Mucosa of rectum (tissue), 2 donors: ENCODE results near the gene ELF1.

ENCODE experiments used
- H3K27ac ChIP-seq, 2 donors: one replicate each; pipeline ENCODE4 v1.7.0; 2013; ENCODE audit warnings: inconsistent platforms in 2 of 2, low read depth in 2 of 2, low read length in 2 of 2
- H3K27me3 ChIP-seq, 2 donors: one replicate each; pipeline ENCODE4 v1.7.0; 2013; ENCODE audit warnings: low read length in 2 of 2; ENCODE audit not compliant: control insufficient read depth in 2 of 2, insufficient read depth in 2 of 2
- H3K36me3 ChIP-seq, 2 donors: one replicate each; pipeline ENCODE4 v1.7.0; 2013; ENCODE audit warnings: low read length in 2 of 2; ENCODE audit not compliant: control insufficient read depth in 2 of 2, insufficient read depth in 2 of 2
- H3K4me1 ChIP-seq, 2 donors: one replicate each; pipeline ENCODE4 v1.7.0; 2013; ENCODE audit warnings: low read length in 2 of 2, mild to moderate bottlenecking in 1 of 2; ENCODE audit not compliant: control insufficient read depth in 2 of 2, insufficient read depth in 2 of 2
- H3K4me3 ChIP-seq, 2 donors: one replicate each; pipeline ENCODE4 v1.7.0; 2013; ENCODE audit warnings: low read length in 2 of 2
- H3K9ac ChIP-seq, 2 donors: one replicate each; pipeline ENCODE4 v1.7.0; 2013; ENCODE audit warnings: low read length in 2 of 2, low read depth in 1 of 2, mild to moderate bottlenecking in 1 of 2
- H3K9me3 ChIP-seq, 2 donors: one replicate each; pipeline ENCODE4 v1.7.0; 2013; ENCODE audit warnings: low read length in 2 of 2; ENCODE audit not compliant: control insufficient read depth in 2 of 2
- donor health status: healthy.
- donor health status: Normal muscosa, but diverticular disease.

Gene ELF1

GRCh38 chr13:40996426-40997092 is 22.6 kb downstream of the ELF1 start:
- peaks cover 2 to 12% of the 10 kb centered on the region in 2 donors for H3K36me3 ChIP-seq
- H3K4me1 ChIP-seq, result peaks cover 25 to 26% of the 10 kb centered on the region in 2 donors
- H3K9me3 ChIP-seq, result no peaks in the 10 kb centered on the region
- no peak overlapping the region for H3K27ac ChIP-seq
- no peak overlapping the region for H3K9ac ChIP-seq
- H3K4me3 ChIP-seq, result no peak overlapping the region
- H3K27me3 ChIP-seq, result no peaks in the 10 kb centered on the region

GRCh38 chr13:40995997-40996396 is 23.1 kb downstream of the ELF1 start:
- peaks cover 24 to 26% of the 10 kb centered on the region in 2 donors for H3K4me1 ChIP-seq
- no peak overlapping the region for H3K4me3 ChIP-seq
- H3K27ac ChIP-seq, result no peak overlapping the region

GRCh38 chr13:40994581-40995230 is 24.4 kb downstream of the ELF1 start:
- H3K9ac ChIP-seq, result peak overlapping the region; percentile 5 to 25
- H3K27me3 ChIP-seq, result no peaks in the 10 kb centered on the region
- H3K27ac ChIP-seq, result peak overlapping the region; percentile 65 to 79
- peaks cover 26% of the 10 kb centered on the region in 2 donors for H3K4me1 ChIP-seq
- peak overlapping the region; percentile 28 to 33 for H3K4me3 ChIP-seq
- no peaks in the 10 kb centered on the region for H3K9me3 ChIP-seq
- peaks cover 2 to 10% of the 10 kb centered on the region in 2 donors for H3K36me3 ChIP-seq

More at GRCh38 chr13:40995997-40996396, 23.1 kb downstream of the ELF1 start:
- Histone ChIP-seq H3K9ac (no peak overlapping the region), H3K9me3 (no peaks in the 10 kb centered on the region), H3K36me3 (peaks cover 2 to 12% of the 10 kb centered on the region in 2 donors), H3K27me3 (no peaks in the 10 kb centered on the region)

GRCh38 chr13:40993987-40994386 is 25.1 kb downstream of the ELF1 start:
- Histone ChIP-seq H3K4me3 (peak overlapping the region in 1 of 2 donors; percentile 33), H3K9ac (peak overlapping the region in 1 of 2 donors; percentile 57), H3K36me3 (peaks cover 2 to 4% of the 10 kb centered on the region in 2 donors), H3K27me3 (no peaks in the 10 kb centered on the region), H3K9me3 (no peaks in the 10 kb centered on the region), H3K4me1 (peaks cover 26 to 28% of the 10 kb centered on the region in 2 donors), H3K27ac (peak overlapping the region; percentile 79)

GRCh38 chr13:40992678-40993518 is 26.2 kb downstream of the ELF1 start:
- no peaks in the 10 kb centered on the region for H3K27me3 ChIP-seq
- peaks cover 2 to 3% of the 10 kb centered on the region in 2 donors for H3K36me3 ChIP-seq
- H3K4me1 ChIP-seq, result peaks cover 26 to 28% of the 10 kb centered on the region in 2 donors
- H3K4me3 ChIP-seq, result peak overlapping the region in 1 of 2 donors; percentile 32
- peak overlapping the region; percentile 19 to 57 for H3K9ac ChIP-seq
- peak overlapping the region; percentile 79 for H3K27ac ChIP-seq
- H3K9me3 ChIP-seq, result no peaks in the 10 kb centered on the region

GRCh38 chr13:40987606-40988280 is 31.4 kb downstream of the ELF1 start:
- Histone ChIP-seq H3K36me3 (no peaks in the 10 kb centered on the region), H3K9me3 (no peaks in the 10 kb centered on the region), H3K4me3 (no peak overlapping the region), H3K9ac (no peak overlapping the region), H3K4me1 (peaks cover 24 to 36% of the 10 kb centered on the region in 2 donors), H3K27ac (no peak overlapping the region), H3K27me3 (no peaks in the 10 kb centered on the region)

- Histone ChIP-seq H3K9ac (peak overlapping the region in 1 of 2 donors; percentile 22), H3K4me1 (peaks cover 24 to 38% of the 10 kb centered on the region in 2 donors), H3K27me3 (no peaks in the 10 kb centered on the region), H3K9me3 (no peaks in the 10 kb centered on the region), H3K27ac (peak overlapping the region; percentile 48 to 73), H3K4me3 (no peak overlapping the region), H3K36me3 (no peaks in the 10 kb centered on the region)
Measured at GRCh38 chr13:40986101-40986856, 32.8 kb downstream of the ELF1 start.

GRCh38 chr13:40985381-40986100 is 33.6 kb downstream of the ELF1 start:
- H3K4me3 ChIP-seq, result peak overlapping the region in 1 of 2 donors; percentile 26

More at GRCh38 chr13:40985381-40986100, 33.6 kb downstream of the ELF1 start:
- peaks cover 0 to 2% of the 10 kb centered on the region in 2 donors for H3K36me3 ChIP-seq
- peaks cover 24 to 38% of the 10 kb centered on the region in 2 donors for H3K4me1 ChIP-seq
- peak overlapping the region; percentile 59 to 73 for H3K27ac ChIP-seq
- peak overlapping the region; percentile 65 to 66 for H3K9ac ChIP-seq
- H3K27me3 ChIP-seq, result no peaks in the 10 kb centered on the region
- no peaks in the 10 kb centered on the region for H3K9me3 ChIP-seq
